ENCODE data around the gene SLC2A6.

- TF ChIP-seq CTCF (IDR thresholded peaks at IDR 0.05) (no peak), POLR2A (IDR thresholded peaks at IDR 0.05) (no peak), POLR2AphosphoS5 (IDR thresholded peaks at IDR 0.05) (no peak), EP300 (IDR thresholded peaks at IDR 0.05) (no peak)
Observed at GRCh38 chr9:133526721-133527321, 47.9 kb upstream of the SLC2A6 start.
